Prostate gland (tissue), 2 donors: ENCODE results near the gene MRPL3. TPM values are rescaled to one million over a fixed set of nuclear protein-coding genes. Genes with fewer than 3 reads are reported as not detected.

Experiments used
- DNase-seq: peaks from one replicate; pipeline ENCODE4 v3.0.0-alpha.2; 2019; ENCODE audit warnings: low spot score
- H3K27ac ChIP-seq, 2 donors: fragments of 200-600 bp; sonication (generic); 2 replicates each; pipeline ENCODE4 v1.5.1; 2017 to 2019
- H3K27me3 ChIP-seq: fragments of 200-600 bp; sonication (generic); replicated peaks from 2 replicates; pipeline ENCODE4 v1.5.1; 2019; ENCODE audit not compliant: insufficient read depth
- H3K36me3 ChIP-seq, 2 donors: fragments of 200-600 bp; sonication (generic); 1 replicate in 1 of 2; 2 replicates in 1 of 2; pipeline versions ENCODE4 v1.5.1 to v1.8.1; 2017 to 2019
- H3K4me1 ChIP-seq: fragments of 200-600 bp; sonication (generic); replicated peaks from 2 replicates; pipeline ENCODE4 v1.5.1; 2019
- H3K4me3 ChIP-seq, 2 donors: fragments of 200-600 bp; sonication (generic); 2 replicates each; pipeline ENCODE4 v1.5.1; 2017 to 2019
- H3K9me3 ChIP-seq: fragments of 200-600 bp; sonication (generic); 2 replicates; pipeline ENCODE4 v1.5.1; 2017
- POLR2A ChIP-seq: fragments of 450-650 bp; IDR thresholded peaks from one replicate; pipeline ENCODE4 v1.6.1; 2016; ENCODE audit warnings: antibody characterized with exemption, mild to moderate bottlenecking
- POLR2AphosphoS5 ChIP-seq: sonication (generic); formaldehyde crosslinking; IDR thresholded peaks from one replicate; pipeline ENCODE4 v1.6.1; 2017; ENCODE audit warnings: antibody characterized with exemption
- WGBS: methylation state at CpG from one replicate; pipeline ENCODE4 v1.1.5; 2018; 5-methylcytosine and 5-hydroxymethylcytosine counted together
- intact Hi-C: fragments of 100-400 bp; cut with DNase I; formaldehyde crosslinking; loops from one replicate; pipeline ENCODE4 v1.14.2; 2022
- total RNA-seq, 2 donors: library from RNA; depleted of rRNA; stranded (reverse); fragments of >200 nt; gene quantifications; one replicate each; pipeline ENCODE4 v1.1.0, GENCODE V29; 2016
- TF ChIP-seq, protein P1 (sequence below), 4 experiments: fragments of 200-600 bp in 2 of 4; fragments of 450-650 bp in 2 of 4; sonication (generic) in 2 of 4; IDR thresholded peaks; 1 replicate in 3 of 4; 2 replicates in 1 of 4; pipeline ENCODE4 v1.5.1; 2016 to 2019; ENCODE audit warnings: antibody characterized with exemption in 4 of 4, mild to moderate bottlenecking in 2 of 4, moderate library complexity in 2 of 4

MRPL3 gene
- total RNA-seq, 2 donors from 2014 or later: 73.0 to 90.8 TPM

- WGBS: 41% methylated on average over 1 of the region's 1 CpG
- Histone ChIP-seq H3K4me3 (no peak overlapping the region), H3K4me1 (no peaks in the 10 kb centered on the region), H3K27me3 (no peaks in the 10 kb centered on the region), H3K27ac (no peak overlapping the region), H3K9me3 (no peaks in the 10 kb centered on the region), H3K36me3 (no peaks in the 10 kb centered on the region)
- TF ChIP-seq POLR2A: no peak
- TF ChIP-seq POLR2AphosphoS5: no peak
- TF ChIP-seq, protein P1, sequence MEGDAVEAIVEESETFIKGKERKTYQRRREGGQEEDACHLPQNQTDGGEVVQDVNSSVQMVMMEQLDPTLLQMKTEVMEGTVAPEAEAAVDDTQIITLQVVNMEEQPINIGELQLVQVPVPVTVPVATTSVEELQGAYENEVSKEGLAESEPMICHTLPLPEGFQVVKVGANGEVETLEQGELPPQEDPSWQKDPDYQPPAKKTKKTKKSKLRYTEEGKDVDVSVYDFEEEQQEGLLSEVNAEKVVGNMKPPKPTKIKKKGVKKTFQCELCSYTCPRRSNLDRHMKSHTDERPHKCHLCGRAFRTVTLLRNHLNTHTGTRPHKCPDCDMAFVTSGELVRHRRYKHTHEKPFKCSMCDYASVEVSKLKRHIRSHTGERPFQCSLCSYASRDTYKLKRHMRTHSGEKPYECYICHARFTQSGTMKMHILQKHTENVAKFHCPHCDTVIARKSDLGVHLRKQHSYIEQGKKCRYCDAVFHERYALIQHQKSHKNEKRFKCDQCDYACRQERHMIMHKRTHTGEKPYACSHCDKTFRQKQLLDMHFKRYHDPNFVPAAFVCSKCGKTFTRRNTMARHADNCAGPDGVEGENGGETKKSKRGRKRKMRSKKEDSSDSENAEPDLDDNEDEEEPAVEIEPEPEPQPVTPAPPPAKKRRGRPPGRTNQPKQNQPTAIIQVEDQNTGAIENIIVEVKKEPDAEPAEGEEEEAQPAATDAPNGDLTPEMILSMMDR (IDR thresholded peaks at IDR 0.05): no peak
- intact Hi-C loops: no loop called here
- DNase-seq: no peak
Measured at GRCh38 chr3:131457220-131457619, 45.6 kb downstream of the MRPL3 start.

GRCh38 chr3:131454501-131454900 is 48.3 kb downstream of the MRPL3 start:
- H3K27ac ChIP-seq: no peak overlapping the region
- no peaks in the 10 kb centered on the region for H3K9me3 ChIP-seq
- intact Hi-C loops: no loop called here

DNA sequence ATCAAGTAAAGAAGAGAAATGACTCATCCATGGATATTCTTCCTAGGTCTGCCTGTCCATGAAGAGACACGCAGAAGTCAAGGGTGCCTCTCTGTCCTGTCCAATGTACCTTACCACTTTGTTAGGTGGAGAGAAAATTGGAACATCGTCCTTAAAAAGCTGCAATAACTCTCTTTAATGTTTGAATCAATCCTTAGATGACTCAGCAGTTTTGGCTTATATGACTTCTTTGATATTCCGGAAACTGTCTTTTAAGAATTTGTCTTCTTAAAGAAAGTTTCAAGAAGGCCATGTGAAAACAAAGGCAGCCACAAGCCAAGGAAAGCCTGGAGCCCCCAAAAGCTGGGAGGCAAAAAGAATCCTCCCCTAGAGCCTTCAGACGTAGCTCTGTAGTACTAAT is 49.2 kb downstream of the MRPL3 start:
- 83% methylated on average over 4 of the region's 4 CpGs for WGBS
- no peak overlapping the region for H3K27ac ChIP-seq
- no peak for TF ChIP-seq POLR2A
- TF ChIP-seq, protein P1 (IDR thresholded peaks at IDR 0.05): no peak
- TF ChIP-seq POLR2AphosphoS5: no peak
- H3K36me3 ChIP-seq: no peaks in the 10 kb centered on the region
- no peak overlapping the region for H3K4me3 ChIP-seq
- no peaks in the 10 kb centered on the region for H3K4me1 ChIP-seq
- intact Hi-C loops: no loop called here
- H3K27me3 ChIP-seq: no peaks in the 10 kb centered on the region
- no peak for DNase-seq
- H3K9me3 ChIP-seq: no peaks in the 10 kb centered on the region

More at GRCh38 chr3:131454501-131454900, 48.3 kb downstream of the MRPL3 start:
- DNase-seq: no peak
- Histone ChIP-seq H3K4me3 (no peak overlapping the region), H3K4me1 (no peaks in the 10 kb centered on the region), H3K27me3 (no peaks in the 10 kb centered on the region), H3K36me3 (no peaks in the 10 kb centered on the region)
- TF ChIP-seq, protein P1 (IDR thresholded peaks at IDR 0.05): no peak
- TF ChIP-seq POLR2A: no peak
- TF ChIP-seq POLR2AphosphoS5: no peak

- no peak for DNase-seq
- H3K4me3 ChIP-seq: no peak overlapping the region
- H3K4me1 ChIP-seq: no peaks in the 10 kb centered on the region
- no peaks in the 10 kb centered on the region for H3K36me3 ChIP-seq
- intact Hi-C loops: no loop called here
- WGBS: 97% methylated on average over 2 of the region's 2 CpGs
- no peaks in the 10 kb centered on the region for H3K9me3 ChIP-seq
- TF ChIP-seq POLR2AphosphoS5 (no peak), POLR2A (no peak)
- TF ChIP-seq, protein P1 (IDR thresholded peaks at IDR 0.05): no peak
- H3K27me3 ChIP-seq: no peaks in the 10 kb centered on the region
- no peak overlapping the region for H3K27ac ChIP-seq
Measured at GRCh38 chr3:131447349-131447748, 55.4 kb downstream of the MRPL3 start.

DNA sequence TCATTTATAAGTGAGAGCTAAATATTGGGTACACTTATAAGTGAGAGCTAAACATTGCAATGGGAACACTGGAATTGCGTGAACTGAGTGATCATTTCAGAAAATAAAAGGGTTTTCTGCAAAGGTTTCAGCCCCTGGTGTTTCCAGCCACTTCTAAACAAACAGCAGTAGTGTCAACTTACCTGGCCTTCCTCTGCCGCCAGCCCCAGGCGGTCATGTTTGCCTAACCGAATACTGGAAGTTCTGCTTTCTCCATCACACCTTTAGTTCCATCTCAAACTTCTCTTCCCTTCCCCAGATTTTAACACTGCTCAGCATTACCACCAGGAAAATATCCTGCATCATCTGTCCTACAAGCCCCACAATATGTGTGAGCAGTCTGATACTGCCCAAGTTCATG is 58.6 kb downstream of the MRPL3 start:
- Histone ChIP-seq H3K27me3 (no peaks in the 10 kb centered on the region), H3K4me3 (no peak overlapping the region), H3K9me3 (no peaks in the 10 kb centered on the region), H3K4me1 (no peaks in the 10 kb centered on the region), H3K36me3 (no peaks in the 10 kb centered on the region), H3K27ac (no peak overlapping the region)
- intact Hi-C loops: no loop called here
- TF ChIP-seq POLR2A: no peak
- TF ChIP-seq, protein P1 (IDR thresholded peaks at IDR 0.05): no peak
- no peak for TF ChIP-seq POLR2AphosphoS5
- 62% methylated on average over 4 of the region's 4 CpGs for WGBS
- DNase-seq: no peak
